Panc1 (cell line): ENCODE results near the gene UPK1B. TPM values are rescaled to one million over a fixed set of nuclear protein-coding genes. Genes with fewer than 3 reads are reported as not detected.

ENCODE experiments used
- ATAC-seq: fragments of 200-7000 bp; cut with Tn5 transposase; 2 replicates; pipeline ENCODE4 v1.9.1; 2020; ENCODE audit warnings: mild to moderate bottlenecking, moderate library complexity
- BruUV-seq: library from RNA; stranded (reverse); fragments of 400-500 nt; replicated peaks from 2 replicates; lab custom pipeline; 2021; lab: Mats Ljungman, UMichigan
- CTCF ChIA-PET: fragments of 300-600 bp; sonication (Branson Sonifier 250); formaldehyde crosslinking; loops from one replicate; lab custom pipeline; 2022; ENCODE audit warnings: antibody characterized with exemption; lab: Charles Lee
- POLR2A ChIA-PET: fragments of 300-600 bp; sonication (Branson Sonifier 250); formaldehyde crosslinking; loops from one replicate; lab custom pipeline; 2022; ENCODE audit warnings: antibody characterized with exemption; lab: Charles Lee
- DNase-seq: peaks from one replicate; pipeline ENCODE4 v3.0.0-alpha.2; 2010; ENCODE audit warnings: low read depth, low spot score
- H3K27ac ChIP-seq: 2 replicates; pipeline ENCODE4 v1.5.1; 2011; ENCODE audit warnings: mild to moderate bottlenecking, low read length, inconsistent platforms
- H3K27me3 ChIP-seq: fragments of 200-500 bp; sonication (Bioruptor generic); 2 replicates; pipeline ENCODE4 v1.6.0; 2014; ENCODE audit warnings: low read length, inconsistent platforms; ENCODE audit not compliant: control insufficient read depth, insufficient read depth
- H3K36me3 ChIP-seq: fragments of 200-500 bp; sonication (Bioruptor generic); 2 replicates; pipeline ENCODE4 v1.5.1; 2014; ENCODE audit warnings: inconsistent platforms, mild to moderate bottlenecking, low read length, moderate library complexity; ENCODE audit not compliant: control insufficient read depth, insufficient read depth
- H3K4me1 ChIP-seq: 2 replicates; pipeline ENCODE4 v1.5.1; 2011; ENCODE audit warnings: inconsistent platforms, mild to moderate bottlenecking, low read length, moderate library complexity; ENCODE audit not compliant: control insufficient read depth, insufficient read depth
- H3K4me3 ChIP-seq, 2 experiments: 2 replicates each; pipeline ENCODE4 v1.5.1; 2011 to 2012; ENCODE audit warnings: low read depth in 2 of 2, low read length in 2 of 2, mild to moderate bottlenecking in 2 of 2, inconsistent platforms in 1 of 2, moderate library complexity in 1 of 2
- H3K9me3 ChIP-seq: fragments of 200-500 bp; sonication (Bioruptor generic); 2 replicates; pipeline ENCODE4 v1.5.1; 2014; ENCODE audit warnings: low read depth, mild to moderate bottlenecking, inconsistent platforms, low read length, moderate library complexity; ENCODE audit not compliant: control insufficient read depth, insufficient read depth
- POLR2AphosphoS5 ChIP-seq: IDR thresholded peaks from 2 replicates; pipeline ENCODE4 v1.6.1; 2012; ENCODE audit warnings: mild to moderate bottlenecking, low read depth, low read length, moderate library complexity
- SIN3A ChIP-seq: IDR thresholded peaks from 2 replicates; pipeline ENCODE4 v1.6.1; 2012; ENCODE audit warnings: low read depth, mild to moderate bottlenecking, low read length, moderate library complexity, borderline replicate concordance; ENCODE audit not compliant: insufficient read depth
- TCF7L2 ChIP-seq: IDR thresholded peaks from 2 replicates; pipeline ENCODE4 v1.6.1; 2011; ENCODE audit warnings: mild to moderate bottlenecking, low read depth, low read length, inconsistent platforms
- in situ Hi-C: cut with HindIII; loops from 2 replicates; pipeline ENCODE4 v1.10.0; 2016; ENCODE audit warnings: low sequenced_read_pairs, low pct_unique_long_range_greater_than_20kb
- intact Hi-C: fragments of 100-400 bp; cut with micrococcal nuclease; formaldehyde crosslinking; loops from one replicate; pipeline ENCODE4 v1.10.0; 2022; ENCODE audit not compliant: unreplicated experiment
- total RNA-seq: library from RNA; stranded (reverse); gene quantifications from one replicate; pipeline ENCODE4 v1.2.1, GENCODE V29; 2021; ENCODE audit not compliant: unreplicated experiment
- TF ChIP-seq, protein P1 (sequence below), 2 experiments: IDR thresholded peaks; 2 replicates each; pipeline ENCODE4 v1.6.1; 2011 to 2012; ENCODE audit warnings: low read depth in 2 of 2, control low read depth in 1 of 2, low read length in 1 of 2, mild to moderate bottlenecking in 1 of 2, moderate library complexity in 1 of 2; ENCODE audit not compliant: insufficient read depth in 1 of 2
- TF ChIP-seq, protein P2 (sequence below): fragments of 450-650 bp; IDR thresholded peaks from 2 replicates; pipeline ENCODE4 v1.5.1; 2017; ENCODE audit warnings: mild to moderate bottlenecking

Gene UPK1B
- total RNA-seq, 1 experiment from 2014 or later: 4.4 TPM

- no TSS peak for BruUV-seq
- Histone ChIP-seq H3K4me3 (no peak overlapping the region), H3K9me3 (no peaks in the 10 kb centered on the region), H3K4me1 (no peaks in the 10 kb centered on the region), H3K27me3 (no peaks in the 10 kb centered on the region), H3K36me3 (peaks cover 9% of the 10 kb centered on the region), H3K27ac (no peak overlapping the region)
- intact Hi-C loops (no loop called here), in situ Hi-C loops (no loop called here)
- DNase-seq (no peak), ATAC-seq (0 out of 2 replicates have a peak, but pooled peaks have one; percentile 10)
- TF ChIP-seq, protein P1, sequence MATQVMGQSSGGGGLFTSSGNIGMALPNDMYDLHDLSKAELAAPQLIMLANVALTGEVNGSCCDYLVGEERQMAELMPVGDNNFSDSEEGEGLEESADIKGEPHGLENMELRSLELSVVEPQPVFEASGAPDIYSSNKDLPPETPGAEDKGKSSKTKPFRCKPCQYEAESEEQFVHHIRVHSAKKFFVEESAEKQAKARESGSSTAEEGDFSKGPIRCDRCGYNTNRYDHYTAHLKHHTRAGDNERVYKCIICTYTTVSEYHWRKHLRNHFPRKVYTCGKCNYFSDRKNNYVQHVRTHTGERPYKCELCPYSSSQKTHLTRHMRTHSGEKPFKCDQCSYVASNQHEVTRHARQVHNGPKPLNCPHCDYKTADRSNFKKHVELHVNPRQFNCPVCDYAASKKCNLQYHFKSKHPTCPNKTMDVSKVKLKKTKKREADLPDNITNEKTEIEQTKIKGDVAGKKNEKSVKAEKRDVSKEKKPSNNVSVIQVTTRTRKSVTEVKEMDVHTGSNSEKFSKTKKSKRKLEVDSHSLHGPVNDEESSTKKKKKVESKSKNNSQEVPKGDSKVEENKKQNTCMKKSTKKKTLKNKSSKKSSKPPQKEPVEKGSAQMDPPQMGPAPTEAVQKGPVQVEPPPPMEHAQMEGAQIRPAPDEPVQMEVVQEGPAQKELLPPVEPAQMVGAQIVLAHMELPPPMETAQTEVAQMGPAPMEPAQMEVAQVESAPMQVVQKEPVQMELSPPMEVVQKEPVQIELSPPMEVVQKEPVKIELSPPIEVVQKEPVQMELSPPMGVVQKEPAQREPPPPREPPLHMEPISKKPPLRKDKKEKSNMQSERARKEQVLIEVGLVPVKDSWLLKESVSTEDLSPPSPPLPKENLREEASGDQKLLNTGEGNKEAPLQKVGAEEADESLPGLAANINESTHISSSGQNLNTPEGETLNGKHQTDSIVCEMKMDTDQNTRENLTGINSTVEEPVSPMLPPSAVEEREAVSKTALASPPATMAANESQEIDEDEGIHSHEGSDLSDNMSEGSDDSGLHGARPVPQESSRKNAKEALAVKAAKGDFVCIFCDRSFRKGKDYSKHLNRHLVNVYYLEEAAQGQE (IDR thresholded peaks at IDR 0.05; ENCODE audit: insufficient read depth in 1 of 2, low read depth in 2 of 2, low read length in 1 of 2): no peak
- TF ChIP-seq, protein P2, sequence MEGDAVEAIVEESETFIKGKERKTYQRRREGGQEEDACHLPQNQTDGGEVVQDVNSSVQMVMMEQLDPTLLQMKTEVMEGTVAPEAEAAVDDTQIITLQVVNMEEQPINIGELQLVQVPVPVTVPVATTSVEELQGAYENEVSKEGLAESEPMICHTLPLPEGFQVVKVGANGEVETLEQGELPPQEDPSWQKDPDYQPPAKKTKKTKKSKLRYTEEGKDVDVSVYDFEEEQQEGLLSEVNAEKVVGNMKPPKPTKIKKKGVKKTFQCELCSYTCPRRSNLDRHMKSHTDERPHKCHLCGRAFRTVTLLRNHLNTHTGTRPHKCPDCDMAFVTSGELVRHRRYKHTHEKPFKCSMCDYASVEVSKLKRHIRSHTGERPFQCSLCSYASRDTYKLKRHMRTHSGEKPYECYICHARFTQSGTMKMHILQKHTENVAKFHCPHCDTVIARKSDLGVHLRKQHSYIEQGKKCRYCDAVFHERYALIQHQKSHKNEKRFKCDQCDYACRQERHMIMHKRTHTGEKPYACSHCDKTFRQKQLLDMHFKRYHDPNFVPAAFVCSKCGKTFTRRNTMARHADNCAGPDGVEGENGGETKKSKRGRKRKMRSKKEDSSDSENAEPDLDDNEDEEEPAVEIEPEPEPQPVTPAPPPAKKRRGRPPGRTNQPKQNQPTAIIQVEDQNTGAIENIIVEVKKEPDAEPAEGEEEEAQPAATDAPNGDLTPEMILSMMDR: no peak
- TF ChIP-seq POLR2AphosphoS5 (no peak), SIN3A (no peak), TCF7L2 (no peak)
- POLR2A ChIA-PET: no interaction called here
- CTCF ChIA-PET: no interaction called here
These were observed 50.1 kb downstream of the UPK1B start for GRCh38 chr3:119223511-119223910.

- POLR2A ChIA-PET: no interaction called here
- ATAC-seq (no peak), DNase-seq (no peak)
- no TSS peak for BruUV-seq
- CTCF ChIA-PET: no interaction called here
- Histone ChIP-seq H3K27me3 (no peaks in the 10 kb centered on the region), H3K9me3 (no peaks in the 10 kb centered on the region), H3K36me3 (peaks cover 13% of the 10 kb centered on the region), H3K4me3 (no peak overlapping the region), H3K4me1 (no peaks in the 10 kb centered on the region), H3K27ac (no peak overlapping the region)
- intact Hi-C loops (no loop called here), in situ Hi-C loops (no loop called here)
- no peak for TF ChIP-seq POLR2AphosphoS5
- TF ChIP-seq, protein P2: no peak
These were observed 51.7 kb downstream of the UPK1B start for GRCh38 chr3:119225121-119225520.
